Measurements from ENCODE around the gene TRAPPC12.

DNA sequence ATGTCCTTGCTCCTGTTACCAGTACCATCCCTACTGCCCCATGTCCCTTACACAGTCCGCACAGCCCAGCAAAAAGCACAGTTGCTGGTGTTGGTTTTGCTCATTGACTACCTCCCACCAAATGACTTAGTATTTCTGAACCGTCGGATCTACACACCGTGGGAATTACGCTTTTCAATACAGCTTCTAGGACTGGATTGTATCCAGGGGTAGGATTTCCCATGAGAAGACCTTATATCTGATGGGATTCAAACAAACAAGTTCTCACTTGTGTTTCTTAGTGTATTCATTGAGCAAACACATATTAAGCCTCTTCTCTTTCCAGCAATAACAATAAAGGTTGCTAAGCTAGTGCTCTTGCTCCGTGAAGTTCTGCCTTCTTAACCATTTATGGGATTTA, 25.8 kb downstream of the TRAPPC12 start:
- TF ChIP-seq, protein P1, sequence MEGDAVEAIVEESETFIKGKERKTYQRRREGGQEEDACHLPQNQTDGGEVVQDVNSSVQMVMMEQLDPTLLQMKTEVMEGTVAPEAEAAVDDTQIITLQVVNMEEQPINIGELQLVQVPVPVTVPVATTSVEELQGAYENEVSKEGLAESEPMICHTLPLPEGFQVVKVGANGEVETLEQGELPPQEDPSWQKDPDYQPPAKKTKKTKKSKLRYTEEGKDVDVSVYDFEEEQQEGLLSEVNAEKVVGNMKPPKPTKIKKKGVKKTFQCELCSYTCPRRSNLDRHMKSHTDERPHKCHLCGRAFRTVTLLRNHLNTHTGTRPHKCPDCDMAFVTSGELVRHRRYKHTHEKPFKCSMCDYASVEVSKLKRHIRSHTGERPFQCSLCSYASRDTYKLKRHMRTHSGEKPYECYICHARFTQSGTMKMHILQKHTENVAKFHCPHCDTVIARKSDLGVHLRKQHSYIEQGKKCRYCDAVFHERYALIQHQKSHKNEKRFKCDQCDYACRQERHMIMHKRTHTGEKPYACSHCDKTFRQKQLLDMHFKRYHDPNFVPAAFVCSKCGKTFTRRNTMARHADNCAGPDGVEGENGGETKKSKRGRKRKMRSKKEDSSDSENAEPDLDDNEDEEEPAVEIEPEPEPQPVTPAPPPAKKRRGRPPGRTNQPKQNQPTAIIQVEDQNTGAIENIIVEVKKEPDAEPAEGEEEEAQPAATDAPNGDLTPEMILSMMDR (IDR thresholded peaks at IDR 0.05; ENCODE audit: low read depth, low read length, poor library complexity, severe bottlenecking) = no peak
- TF ChIP-seq EZH2phosphoT487 (IDR thresholded peaks at IDR 0.05; ENCODE audit: borderline replicate concordance, low read length) = no peak
